Astrocyte of the spinal cord (primary cell): Measurements from ENCODE around the gene NKX2-1.

ENCODE experiments used
- DNase-seq: peaks from one replicate; pipeline ENCODE4 v3.0.0; 2011; ENCODE audit warnings: low read depth, low spot score
- H3K4me3 ChIP-seq: 2 replicates; pipeline ENCODE4 v1.5.1; 2011; ENCODE audit warnings: low read depth, mild to moderate bottlenecking, low read length, moderate library complexity
- CTCF ChIP-seq: IDR thresholded peaks from 2 replicates; pipeline ENCODE4 v1.5.1; 2012; ENCODE audit warnings: low read depth, mild to moderate bottlenecking, low read length, inconsistent platforms
- in situ Hi-C: cut with HindIII; loops from 2 replicates; pipeline ENCODE4 v1.10.0; 2017; ENCODE audit warnings: low sequenced_read_pairs

The NKX2-1 gene

GRCh38 chr14:36474593-36474992 is 45.4 kb downstream of the NKX2-1 start:
- no peak for DNase-seq
- in situ Hi-C loops, result no loop called here
- H3K4me3 ChIP-seq, result no peak overlapping the region
- TF ChIP-seq CTCF, result no peak

- no peak for DNase-seq
- H3K4me3 ChIP-seq, result no peak overlapping the region
- in situ Hi-C loops, result no loop called here
- no peak for TF ChIP-seq CTCF
Measured at GRCh38 chr14:36471431-36471830, 48.6 kb downstream of the NKX2-1 start.

DNA sequence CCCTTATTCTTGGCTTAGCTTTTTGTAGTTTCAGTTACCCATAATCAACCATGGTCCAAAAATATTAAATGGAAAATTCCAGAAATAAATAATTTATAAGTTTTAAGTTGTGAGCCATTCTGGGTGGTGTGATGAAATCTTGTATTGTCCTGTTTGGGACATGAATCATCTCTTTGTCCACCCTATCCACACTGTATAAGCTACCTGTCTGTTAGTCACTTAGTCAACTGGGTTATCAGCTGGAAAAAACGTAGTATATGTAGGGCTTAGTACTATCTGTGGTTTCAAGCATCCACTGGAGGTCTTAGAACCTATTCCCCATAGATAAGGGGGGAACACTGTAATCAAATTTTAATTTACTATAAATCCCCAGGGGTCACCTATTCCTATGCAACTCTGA is 52.7 kb downstream of the NKX2-1 start:
- no peak for TF ChIP-seq CTCF
- no peak for DNase-seq
- no peak overlapping the region for H3K4me3 ChIP-seq
- in situ Hi-C loops, result no loop called here
